ENCODE results near the gene TCF4. TPM values are rescaled to one million over a fixed set of nuclear protein-coding genes. Genes with fewer than 3 reads are reported as not detected.

TCF4 gene
- total and polyA plus RNA-seq, 2 experiments from 2014 or later, result 77.7 to 89.2 TPM

GRCh38 chr18:55287935-55288868 lies 299.8 kb downstream of the TCF4 start (continued):
- TF ChIP-seq ZNF462 (CRISPR knock-in tag; IDR thresholded peaks at IDR 0.05) (no peak), ZNF331 (CRISPR knock-in tag; IDR thresholded peaks at IDR 0.05; ENCODE audit: low read depth) (no peak), JUNB (IDR thresholded peaks at IDR 0.05; ENCODE audit: unreplicated experiment) (no peak), CREB1 (CRISPR knock-in tag; IDR thresholded peaks at IDR 0.05; ENCODE audit: low read depth) (no peak), EZH2phosphoT487 (IDR thresholded peaks at IDR 0.05; ENCODE audit: unreplicated experiment) (no peak)

- peak; percentile 77 for ATAC-seq
- H3K4me2 ChIP-seq, result no peak overlapping the region
Measured at GRCh38 chr18:55287149-55287806, 300.7 kb downstream of the TCF4 start.

More at GRCh38 chr18:55287149-55287806, 300.7 kb downstream of the TCF4 start:
- Histone ChIP-seq H3K79me2 (replicated peaks; ENCODE audit: insufficient read depth) (peaks cover 27% of the 10 kb centered on the region), H4K20me1 (replicated peaks; ENCODE audit: insufficient read depth) (no peaks in the 10 kb centered on the region), H3K4me3 (no peak overlapping the region), H3K4me1 (ENCODE audit: insufficient read depth) (peaks cover 13% of the 10 kb centered on the region), H3K27me3 (ENCODE audit: insufficient read depth) (no peaks in the 10 kb centered on the region), H3F3A (replicated peaks; ENCODE audit: low read depth) (no peaks in the 10 kb centered on the region), H3K27ac (ENCODE audit: low read depth) (no peak overlapping the region), H3K9me2 (ENCODE audit: insufficient read depth) (no peaks in the 10 kb centered on the region), H2AFZ (no peak overlapping the region), H3K36me3 (ENCODE audit: insufficient read depth) (no peaks in the 10 kb centered on the region)
- Mint-ChIP-seq H3K9me3 (no peaks in the 10 kb centered on the region), H3K27ac (peak overlapping the region; percentile 93), H3K4me1 (peaks cover 31% of the 10 kb centered on the region), H3K27me3 (ENCODE audit: insufficient read depth, low read depth, poor library complexity) (peaks cover 4% of the 10 kb centered on the region), H3K4me3 (no peak overlapping the region), H3K36me3 (ENCODE audit: low read depth) (no peaks in the 10 kb centered on the region)
- DNase-seq (ENCODE audit: low spot score), result no peak
- TF ChIP-seq CREB1 (CRISPR knock-in tag; IDR thresholded peaks at IDR 0.05; ENCODE audit: low read depth) (no peak), EZH2 (IDR thresholded peaks at IDR 0.05; ENCODE audit: low read depth, unreplicated experiment) (no peak), ZNF331 (CRISPR knock-in tag; IDR thresholded peaks at IDR 0.05; ENCODE audit: low read depth) (no peak), JUNB (IDR thresholded peaks at IDR 0.05; ENCODE audit: unreplicated experiment) (no peak)

All from GM23338 (cell line).